Endodermal cell (in vitro differentiated cells): Measurements from ENCODE around the gene MAP3K9. TPM values are rescaled to one million over a fixed set of nuclear protein-coding genes. Genes with fewer than 3 reads are reported as not detected.

ENCODE experiments used
- DNase-seq: peaks from one replicate; pipeline ENCODE4 v3.0.0-alpha.2; 2017
- H3K27ac ChIP-seq: 2 replicates; pipeline ENCODE4 v1.5.1; 2013; ENCODE audit warnings: mild to moderate bottlenecking, low read depth, low read length, moderate library complexity
- H3K27me3 ChIP-seq: 2 replicates; pipeline ENCODE4 v1.6.1; 2013; ENCODE audit warnings: mild to moderate bottlenecking, low read length, moderate library complexity; ENCODE audit not compliant: insufficient read depth, control insufficient read depth, poor library complexity, severe bottlenecking
- H3K36me3 ChIP-seq: 2 replicates; pipeline ENCODE4 v1.7.0; 2013; ENCODE audit warnings: mild to moderate bottlenecking, low read length, moderate library complexity; ENCODE audit not compliant: control insufficient read depth, insufficient read depth
- H3K4me1 ChIP-seq: one replicate; pipeline ENCODE4 v1.7.0; 2013; ENCODE audit warnings: low read length; ENCODE audit not compliant: control insufficient read depth, insufficient read depth
- H3K4me3 ChIP-seq: 2 replicates; pipeline ENCODE4 v1.5.1; 2013; ENCODE audit warnings: mild to moderate bottlenecking, low read length, moderate library complexity
- H3K9ac ChIP-seq: 2 replicates; pipeline ENCODE4 v1.6.1; 2013; ENCODE audit warnings: mild to moderate bottlenecking, low read length, moderate library complexity; ENCODE audit not compliant: poor library complexity, severe bottlenecking; ENCODE audit errors: extremely low read depth
- H3K9me3 ChIP-seq: 2 replicates; pipeline ENCODE4 v1.6.1; 2013; ENCODE audit warnings: mild to moderate bottlenecking, low read length, moderate library complexity; ENCODE audit not compliant: control insufficient read depth
- H3K27ac Mint-ChIP-seq: 2 replicates; pipeline ENCODE4 v1.8.0; 2020; ENCODE audit warnings: mixed read lengths
- H3K27me3 Mint-ChIP-seq: 2 replicates; pipeline ENCODE4 v1.8.0; 2021; ENCODE audit warnings: mild to moderate bottlenecking, mixed read lengths; ENCODE audit not compliant: insufficient read depth
- H3K36me3 Mint-ChIP-seq: 2 replicates; pipeline ENCODE4 v1.8.0; 2020; ENCODE audit warnings: low read depth, mixed read lengths
- H3K4me1 Mint-ChIP-seq: 2 replicates; pipeline ENCODE4 v1.8.0; 2020; ENCODE audit warnings: mixed read lengths
- H3K4me3 Mint-ChIP-seq: 2 replicates; pipeline ENCODE4 v1.8.0; 2020; ENCODE audit warnings: mild to moderate bottlenecking, moderate library complexity, mixed read lengths
- H3K9me3 Mint-ChIP-seq: 2 replicates; pipeline ENCODE4 v1.8.0; 2020; ENCODE audit warnings: mild to moderate bottlenecking, mixed read lengths
- CTCF ChIP-seq: fragments of 200-600 bp; sonication (generic); conservative IDR thresholded peaks from 2 replicates; pipeline ENCODE4 v1.5.0; 2021; ENCODE audit warnings: antibody characterized with exemption, mild to moderate bottlenecking
- WGBS, 2 experiments: methylation state at CpG; one replicate each; pipeline versions ENCODE4 v1.1.5 to v1.1.7; 2013; ENCODE audit warnings: missing lambda C conversion rate in 2 of 2, mixed read lengths in 1 of 2; ENCODE audit not compliant: insufficient coverage in 1 of 2, insufficient read length in 1 of 2; 5-methylcytosine and 5-hydroxymethylcytosine counted together
- total RNA-seq, 2 donors: library from RNA; stranded (reverse); fragmentation: NEBNext Ultra II Directional in 1 of 2; extraction: Animal tissue kit (Norgen Biotek cat#: 25700) in 1 of 2; gene quantifications; 2 replicates in 1 of 2; 3 replicates in 1 of 2; pipeline ENCODE4 v1.2.1, GENCODE V29; 2021

The MAP3K9 gene
- total RNA-seq, 2 donors from 2014 or later: 34.1 to 38.5 TPM

- H3K27ac ChIP-seq: no peak overlapping the region
- peak overlapping the region; percentile 74 for H3K27ac Mint-ChIP-seq
- no peaks in the 10 kb centered on the region for H3K36me3 Mint-ChIP-seq
- no peaks in the 10 kb centered on the region for H3K9me3 Mint-ChIP-seq
- 94 to 100% methylated on average over 3 to 8 of the region's 8 CpGs for WGBS, 2 experiments
- no peak overlapping the region for H3K4me3 Mint-ChIP-seq
- DNase-seq: no peak
- H3K36me3 ChIP-seq: no peaks in the 10 kb centered on the region
- peaks cover 51% of the 10 kb centered on the region for H3K4me1 Mint-ChIP-seq
- no peak for TF ChIP-seq CTCF
- no peaks in the 10 kb centered on the region for H3K27me3 ChIP-seq
- no peak overlapping the region for H3K9ac ChIP-seq
- H3K27me3 Mint-ChIP-seq: no peaks in the 10 kb centered on the region
- H3K4me3 ChIP-seq: no peak overlapping the region
- H3K4me1 ChIP-seq: peaks cover 14% of the 10 kb centered on the region
- no peaks in the 10 kb centered on the region for H3K9me3 ChIP-seq
Observed at GRCh38 chr14:70718383-70719118, 90.8 kb downstream of the MAP3K9 start.

GRCh38 chr14:70716958-70717357 is 92.4 kb downstream of the MAP3K9 start:
- H3K27me3 Mint-ChIP-seq: no peaks in the 10 kb centered on the region
- H3K27ac ChIP-seq: peak overlapping the region; percentile 47
- TF ChIP-seq CTCF: no peak
- H3K4me3 ChIP-seq: peak overlapping the region; percentile 14
- H3K9ac ChIP-seq: peak overlapping the region; percentile 49
- no peaks in the 10 kb centered on the region for H3K36me3 ChIP-seq
- peak; percentile 79 for DNase-seq
- no peaks in the 10 kb centered on the region for H3K36me3 Mint-ChIP-seq
- peaks cover 38% of the 10 kb centered on the region for H3K4me1 Mint-ChIP-seq
- no peaks in the 10 kb centered on the region for H3K9me3 ChIP-seq
- peaks cover 8% of the 10 kb centered on the region for H3K4me1 ChIP-seq
- H3K4me3 Mint-ChIP-seq: peak overlapping the region; percentile 0
- H3K9me3 Mint-ChIP-seq: no peaks in the 10 kb centered on the region
- H3K27ac Mint-ChIP-seq: peak overlapping the region; percentile 80
- WGBS, 2 experiments: no CpG with 5 or more reads among the region's 1 CpG
- no peaks in the 10 kb centered on the region for H3K27me3 ChIP-seq

GRCh38 chr14:70716483-70716882 is 92.8 kb downstream of the MAP3K9 start:
- no peak for TF ChIP-seq CTCF
- Mint-ChIP-seq H3K36me3 (no peaks in the 10 kb centered on the region), H3K4me1 (peaks cover 33% of the 10 kb centered on the region), H3K27me3 (no peaks in the 10 kb centered on the region), H3K4me3 (peak overlapping the region; percentile 0), H3K9me3 (no peaks in the 10 kb centered on the region), H3K27ac (peak overlapping the region; percentile 80)
- Histone ChIP-seq H3K27me3 (no peaks in the 10 kb centered on the region), H3K36me3 (no peaks in the 10 kb centered on the region), H3K27ac (peak overlapping the region; percentile 47), H3K9ac (peak overlapping the region; percentile 27), H3K9me3 (no peaks in the 10 kb centered on the region), H3K4me1 (peaks cover 8% of the 10 kb centered on the region), H3K4me3 (peak overlapping the region; percentile 14)
- 26 to 74% methylated on average over 2 to 5 of the region's 5 CpGs for WGBS, 2 experiments
- DNase-seq: peak; percentile 60
